HG02763 (cell line): Measurements from ENCODE around the gene GTSE1.
"Not testable (repeated sequence)": the region's sequence is repeated elsewhere in the genome, so short reads cannot be mapped to it uniquely, and the experiment has no call there.

Experiments used
- ATAC-seq: cut with Tn5 transposase; IDR thresholded peaks from one replicate; pipeline ENCODE4 v1.9.1; 2021; ENCODE audit warnings: mild to moderate bottlenecking, moderate library complexity; ENCODE audit not compliant: unreplicated experiment

GTSE1 gene

DNA sequence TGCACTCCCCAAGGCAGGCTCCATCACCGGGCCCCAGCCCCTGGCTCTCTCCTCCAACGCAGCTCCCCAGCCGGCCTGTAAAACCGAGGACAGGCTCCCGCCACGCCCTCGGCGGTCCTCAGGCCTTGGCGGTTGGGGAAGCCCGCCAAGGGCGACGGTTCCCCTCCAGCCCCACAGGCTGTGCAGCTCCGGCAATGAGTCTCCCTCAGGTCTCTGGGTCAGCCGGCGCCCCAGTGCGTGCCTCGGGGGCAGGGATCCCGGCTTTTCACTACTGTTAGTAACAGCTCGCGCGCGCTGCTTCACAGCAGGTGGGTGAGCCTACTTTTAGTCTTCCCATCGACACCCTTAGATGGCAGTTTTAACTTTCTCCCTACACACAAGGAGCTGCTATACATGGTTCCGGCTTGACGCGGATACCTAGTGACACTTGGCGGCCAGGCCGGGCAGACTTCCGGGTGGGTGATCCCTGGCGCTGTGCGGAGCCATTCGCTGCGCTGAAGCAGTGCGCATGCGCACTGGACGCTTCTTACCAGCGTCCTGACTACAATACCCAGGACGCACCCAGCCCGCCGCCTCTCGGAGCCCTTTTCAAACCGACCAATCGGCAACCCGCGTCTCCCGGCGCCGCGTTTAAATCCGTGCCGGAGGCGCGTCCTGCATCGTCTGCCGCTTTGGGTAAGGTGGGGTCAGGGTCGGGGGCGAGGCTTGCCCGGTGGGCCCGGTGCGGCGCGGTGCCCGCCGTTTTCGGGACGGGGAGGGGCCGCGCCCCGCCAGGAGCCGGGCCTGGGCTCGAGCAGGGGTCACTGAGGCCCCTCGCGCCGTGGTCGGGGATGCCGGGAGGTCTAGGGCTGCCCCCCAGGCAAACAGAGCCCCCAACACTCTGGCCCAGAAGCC is at the start of gene GTSE1:
Gene GTSE1 (plus strand): TSS at position 614 of the 894 bp plus-strand sequence. CDS start 531 bp downstream, outside the sequence.
- ATAC-seq, result peak; percentile 89

DNA sequence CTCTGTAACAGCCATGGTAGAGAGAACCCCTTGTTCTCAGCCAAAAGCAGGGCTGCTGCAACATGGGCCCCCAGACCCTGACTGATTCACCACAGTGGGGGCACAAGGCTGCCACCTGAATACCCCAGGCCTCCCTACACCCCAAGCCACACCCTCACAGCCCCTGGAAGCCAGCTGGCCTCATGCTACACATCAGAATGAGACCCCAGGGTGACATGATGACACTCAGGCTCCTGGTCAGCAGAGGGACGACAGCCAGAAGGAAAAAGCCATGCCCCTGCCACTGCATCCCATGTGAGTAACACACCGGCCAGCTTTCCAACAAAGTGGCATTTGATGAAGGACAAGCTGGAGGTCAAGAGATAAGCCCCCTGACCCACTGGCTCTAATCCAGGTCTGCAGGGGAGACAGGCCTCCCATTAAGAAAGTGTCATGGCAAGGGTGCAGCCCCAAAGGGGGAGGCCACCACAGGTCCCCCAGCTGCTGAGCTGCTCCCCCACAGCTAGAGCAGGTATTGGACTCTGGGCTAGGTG is 49.2 kb upstream of the GTSE1 start:
- ATAC-seq, result no peak

- ATAC-seq, result peak; percentile 85
Measured at GRCh38 chr22:46250035-46250782, 46.5 kb upstream of the GTSE1 start, which contains the start of gene CDPF1. Gene CDPF1, minus strand, starts transcription at chr22:46250293. Its CDS starts 2,009 bp downstream, at chr22:46248284.

DNA sequence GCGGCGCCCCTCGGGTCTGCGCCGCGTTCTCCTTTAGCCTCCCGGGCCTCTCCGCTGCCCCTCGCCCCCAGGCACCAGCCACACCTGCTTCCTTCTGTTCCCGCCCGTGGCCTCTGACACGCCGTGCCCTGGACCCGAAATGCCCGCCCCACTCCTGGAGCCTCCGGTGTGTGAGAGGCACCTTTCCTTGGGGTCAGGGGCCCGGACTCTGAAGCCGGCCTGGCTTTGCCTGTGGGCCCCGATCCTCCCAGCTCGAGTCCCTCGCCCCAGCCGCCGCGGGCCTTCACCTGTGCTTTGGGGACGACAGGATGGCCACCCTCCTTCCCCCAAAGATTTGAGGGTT is 45.9 kb upstream of the GTSE1 start:
- ATAC-seq, result no peak

DNA sequence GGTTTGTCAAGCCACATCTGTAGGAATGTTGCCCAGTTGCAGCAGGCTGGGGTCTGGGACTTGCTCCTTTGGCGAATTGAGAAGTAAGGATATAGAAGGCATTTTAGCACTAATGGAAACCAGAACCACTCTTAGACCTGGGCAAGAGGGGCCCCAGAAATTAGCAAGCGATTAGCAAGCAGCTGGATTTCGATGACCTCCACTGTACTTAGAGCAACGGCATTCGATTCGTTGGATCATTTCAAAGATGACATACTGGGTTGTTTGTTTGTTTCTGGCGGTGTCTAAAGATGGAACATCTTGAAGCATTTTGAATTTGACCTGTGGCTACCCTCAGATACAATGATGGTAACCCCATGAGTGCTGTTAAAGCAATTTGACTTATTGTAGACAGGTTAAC is 45.4 kb upstream of the GTSE1 start:
- ATAC-seq, result no peak

- no peak for ATAC-seq
Measured at GRCh38 chr22:46251816-46252380, 44.8 kb upstream of the GTSE1 start.

DNA sequence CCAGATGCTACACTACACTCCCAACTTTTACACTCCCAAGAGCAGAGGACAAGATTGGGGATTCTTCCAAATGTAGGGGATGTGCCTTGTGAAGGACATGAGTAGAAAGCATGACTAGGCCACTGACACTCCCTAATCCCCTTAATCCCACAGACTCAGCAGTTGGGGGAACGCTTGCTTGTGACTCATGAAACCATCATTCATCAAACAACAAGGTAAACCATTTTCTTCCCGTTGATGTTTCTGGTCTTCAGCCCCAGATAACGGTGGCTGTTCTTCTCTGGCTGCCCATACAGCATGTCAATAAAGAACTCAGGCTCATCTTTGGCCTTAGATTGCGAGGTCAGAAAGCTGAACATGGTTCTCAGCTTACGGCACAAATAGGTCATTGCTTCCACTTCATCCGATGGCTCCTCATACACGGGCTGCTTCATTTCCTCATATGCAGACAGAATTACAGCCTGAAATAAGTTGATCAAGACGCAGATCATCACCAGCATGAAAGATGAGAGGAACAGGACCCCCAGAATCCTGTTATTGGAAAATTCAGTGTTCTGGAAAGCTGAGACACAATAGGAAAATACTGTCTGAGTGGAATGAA is 40.2 kb upstream of the GTSE1 start:
- no peak for ATAC-seq

GRCh38 chr22:46259374-46259773 is 37.3 kb upstream of the GTSE1 start:
- no peak for ATAC-seq

DNA sequence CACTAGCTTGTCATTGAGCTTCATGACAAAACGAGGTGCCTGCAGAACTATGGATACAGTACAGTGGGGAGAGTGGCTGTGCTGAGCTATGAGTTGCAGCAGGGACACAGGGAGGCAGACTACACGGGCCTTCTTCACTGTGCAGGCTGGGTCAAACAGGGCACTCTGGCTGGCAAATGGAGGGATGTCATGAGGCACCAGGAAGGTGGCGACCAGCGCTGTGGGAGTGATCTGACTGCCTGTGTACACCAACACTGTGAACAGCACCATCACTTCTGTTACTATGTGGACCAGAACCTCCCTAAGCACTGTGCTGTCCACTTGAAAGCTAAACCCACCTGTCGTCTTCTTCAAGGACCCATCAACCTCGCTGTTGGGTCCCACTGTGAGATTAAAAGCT is 36.6 kb upstream of the GTSE1 start:
- ATAC-seq, result no peak

- ATAC-seq, result no peak
Measured at GRCh38 chr22:46262449-46263215, 34.0 kb upstream of the GTSE1 start.

DNA sequence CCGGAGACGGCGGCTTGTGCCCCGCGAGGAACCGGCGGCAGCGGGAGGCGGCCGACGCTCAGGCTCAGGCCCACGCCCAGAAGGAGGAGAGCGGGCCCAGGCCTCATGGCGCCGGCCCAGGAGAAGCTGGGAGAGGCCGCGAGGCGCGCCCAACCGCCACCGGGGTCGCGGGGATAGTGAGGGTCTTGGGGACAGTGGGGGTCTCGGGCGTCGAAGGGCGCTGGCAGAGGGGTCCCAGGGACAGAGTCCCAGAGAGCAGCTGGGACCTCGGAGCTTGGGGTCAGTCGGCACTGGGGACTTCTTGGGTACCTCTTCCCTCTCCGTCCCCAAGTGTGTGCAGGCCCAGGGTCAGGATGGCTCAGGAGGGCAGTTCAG is 33.5 kb upstream of the GTSE1 start, which contains the start of gene PKDREJ:
Gene PKDREJ (minus strand): TSS at position 128 of the 375 bp plus-strand sequence. CDS start 21 bp downstream, at position 107.
- no peak for ATAC-seq

- not testable (repeated sequence) for ATAC-seq
Measured at GRCh38 chr22:46264520-46264919, 32.1 kb upstream of the GTSE1 start.

GRCh38 chr22:46265627-46266026 is 31.0 kb upstream of the GTSE1 start:
- not testable (repeated sequence) for ATAC-seq

GRCh38 chr22:46267431-46268279 is 29.0 kb upstream of the GTSE1 start, which contains the start of gene TTC38:
Gene TTC38, plus strand, starts transcription at chr22:46268008. Its CDS starts 32 bp downstream, at chr22:46268040.
- ATAC-seq, result peak; percentile 75

DNA sequence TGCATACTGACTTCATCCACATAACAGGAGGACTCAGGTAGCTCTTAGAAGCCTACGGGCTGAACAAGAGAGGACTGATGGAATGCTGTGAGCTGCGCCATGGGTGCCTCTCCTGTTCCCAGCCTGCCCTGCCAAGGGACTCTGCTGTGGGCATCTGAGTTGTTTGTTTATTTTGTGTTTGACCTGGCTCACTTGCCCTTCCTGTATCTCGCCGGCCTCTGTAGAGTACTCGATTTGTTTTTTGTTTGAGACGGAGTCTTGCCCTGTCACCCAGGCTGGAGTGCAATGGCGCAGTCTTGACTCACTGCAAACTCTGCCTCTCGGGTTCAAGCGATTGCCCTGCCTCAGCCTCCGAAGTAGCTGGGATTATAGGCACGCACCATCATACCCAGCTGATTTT is 27.1 kb upstream of the GTSE1 start:
- no peak for ATAC-seq

DNA sequence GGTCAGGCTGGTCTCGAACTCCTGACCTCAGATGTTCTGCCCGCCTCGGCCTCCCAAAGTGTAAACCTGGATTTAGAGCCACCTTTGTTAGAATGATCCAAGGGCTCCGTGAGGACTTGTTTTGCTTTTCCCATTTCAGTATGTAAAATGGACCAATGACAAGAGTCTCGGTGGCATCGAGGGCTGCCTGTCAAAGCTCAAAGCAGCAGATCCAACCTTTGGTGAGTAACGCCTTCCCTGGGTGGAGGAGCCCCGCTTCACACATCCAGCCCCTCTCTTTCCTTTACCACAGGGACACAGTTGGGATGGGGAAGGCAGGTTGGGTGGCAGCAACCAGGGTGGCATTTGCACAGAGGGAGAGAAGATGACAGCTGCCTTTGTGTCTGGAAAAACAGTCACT is 24.5 kb upstream of the GTSE1 start:
- ATAC-seq, result no peak

- no peak for ATAC-seq
Measured at GRCh38 chr22:46272762-46273431, 23.8 kb upstream of the GTSE1 start.

DNA sequence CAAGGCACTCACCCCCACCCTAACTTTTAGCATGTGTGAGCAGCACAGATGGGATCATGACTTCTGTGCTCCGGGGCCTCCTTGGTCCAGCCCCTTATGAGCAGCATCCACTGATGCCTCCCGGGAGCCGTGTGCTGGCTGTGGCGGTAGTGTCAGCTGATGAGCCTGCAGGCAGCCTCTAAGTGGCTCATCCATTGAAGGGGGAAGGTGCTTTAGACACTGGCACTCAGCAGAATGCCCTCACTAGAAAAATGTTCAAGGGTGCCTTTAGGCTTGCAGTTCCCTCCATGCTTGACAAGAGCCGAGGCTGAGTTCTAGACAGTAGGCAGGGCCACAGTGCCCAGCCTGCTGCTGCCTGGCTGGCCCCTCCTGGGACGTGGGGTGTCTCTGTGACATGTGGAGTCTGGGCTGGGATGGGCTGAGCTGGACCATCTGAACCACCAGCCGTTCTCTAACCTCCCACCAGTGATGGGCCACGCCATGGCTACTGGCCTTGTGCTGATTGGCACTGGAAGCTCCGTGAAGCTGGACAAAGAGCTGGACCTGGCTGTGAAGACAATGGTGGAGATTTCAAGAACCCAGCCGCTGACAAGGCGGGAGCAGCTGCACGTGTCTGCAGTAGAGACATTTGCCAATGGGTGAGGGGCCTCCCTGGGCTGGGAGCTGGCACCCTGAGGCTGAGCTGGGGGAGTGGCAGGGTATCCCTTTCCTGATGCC is 23.1 kb upstream of the GTSE1 start:
- ATAC-seq, result no peak
